Trophoblast cell (in vitro differentiated cells and primary cell): Measurements from ENCODE around the gene ERBB4.
"Not testable (repeated sequence)": the region's sequence is repeated elsewhere in the genome, so short reads cannot be mapped to it uniquely, and the experiment has no call there.

Source experiments
- DNase-seq, 2 donors: peaks; one replicate each; pipeline ENCODE4 v3.0.0-alpha.2; 2016
- H2AFZ ChIP-seq: 2 replicates; pipeline ENCODE4 v1.6.1; 2013; ENCODE audit warnings: low read length, moderate library complexity, mild to moderate bottlenecking; ENCODE audit not compliant: insufficient read depth, poor library complexity
- H2AK5ac ChIP-seq: 2 replicates; pipeline ENCODE4 v1.6.1; 2013; ENCODE audit warnings: mild to moderate bottlenecking, low read length
- H2BK120ac ChIP-seq: 2 replicates; pipeline ENCODE4 v1.6.1; 2013; ENCODE audit warnings: low read length, mild to moderate bottlenecking, moderate library complexity; ENCODE audit not compliant: insufficient read depth, poor library complexity
- H2BK12ac ChIP-seq: 2 replicates; pipeline ENCODE4 v1.6.1; 2013; ENCODE audit warnings: mild to moderate bottlenecking, low read length, moderate library complexity
- H2BK5ac ChIP-seq: 2 replicates; pipeline ENCODE4 v1.6.1; 2013; ENCODE audit warnings: low read length, low read depth, moderate library complexity, mild to moderate bottlenecking; ENCODE audit not compliant: poor library complexity
- H3K14ac ChIP-seq: 2 replicates; pipeline ENCODE4 v1.6.1; 2013; ENCODE audit warnings: mild to moderate bottlenecking, low read length
- H3K18ac ChIP-seq: 2 replicates; pipeline ENCODE4 v1.6.1; 2013; ENCODE audit warnings: mild to moderate bottlenecking, low read length
- H3K23ac ChIP-seq: 2 replicates; pipeline ENCODE4 v1.6.1; 2013; ENCODE audit warnings: low read length
- H3K27ac ChIP-seq: 2 replicates; pipeline ENCODE4 v1.5.1; 2013; ENCODE audit warnings: low read depth, mild to moderate bottlenecking, inconsistent platforms, low read length, moderate library complexity
- H3K27me3 ChIP-seq: 2 replicates; pipeline ENCODE4 v1.6.1; 2013; ENCODE audit warnings: inconsistent platforms, mild to moderate bottlenecking, low read length, moderate library complexity; ENCODE audit not compliant: insufficient read depth
- H3K36me3 ChIP-seq, 2 experiments: 1 replicate in 1 of 2; 2 replicates in 1 of 2; pipeline ENCODE4 v1.6.1; 2013; ENCODE audit warnings: low read length in 2 of 2, mild to moderate bottlenecking in 2 of 2, moderate library complexity in 1 of 2; ENCODE audit not compliant: insufficient read depth in 2 of 2, control insufficient read depth in 1 of 2
- H3K4ac ChIP-seq: 2 replicates; pipeline ENCODE4 v1.6.1; 2013; ENCODE audit warnings: low read depth, mild to moderate bottlenecking, low read length, moderate library complexity
- H3K4me1 ChIP-seq, 2 experiments: 1 replicate in 1 of 2; 2 replicates in 1 of 2; pipeline ENCODE4 v1.6.1; 2013; ENCODE audit warnings: low read length in 2 of 2, mild to moderate bottlenecking in 2 of 2, moderate library complexity in 1 of 2; ENCODE audit not compliant: insufficient read depth in 2 of 2, control insufficient read depth in 1 of 2
- H3K4me2 ChIP-seq: 2 replicates; pipeline ENCODE4 v1.6.1; 2013; ENCODE audit warnings: inconsistent platforms, mild to moderate bottlenecking, low read length, moderate library complexity
- H3K4me3 ChIP-seq: 2 replicates; pipeline ENCODE4 v1.5.1; 2013; ENCODE audit warnings: mild to moderate bottlenecking, low read depth, low read length, inconsistent platforms
- H3K79me1 ChIP-seq: one replicate; pipeline ENCODE4 v1.6.1; 2013; ENCODE audit warnings: low read length
- H3K79me2 ChIP-seq: 2 replicates; pipeline ENCODE4 v1.6.1; 2013; ENCODE audit warnings: low read length, mild to moderate bottlenecking; ENCODE audit not compliant: control insufficient read depth, insufficient read depth, poor library complexity
- H3K9ac ChIP-seq: 2 replicates; pipeline ENCODE4 v1.6.1; 2013; ENCODE audit warnings: mild to moderate bottlenecking, low read length
- H3K9me3 ChIP-seq: 2 replicates; pipeline ENCODE4 v1.6.1; 2013; ENCODE audit warnings: low read depth, mild to moderate bottlenecking, control low read depth, inconsistent platforms, low read length; ENCODE audit not compliant: insufficient read depth
- H4K12ac ChIP-seq: 2 replicates; pipeline ENCODE4 v1.6.1; 2013; ENCODE audit warnings: low read depth, mild to moderate bottlenecking, low read length, moderate library complexity
- H4K8ac ChIP-seq: 2 replicates; pipeline ENCODE4 v1.6.1; 2013; ENCODE audit warnings: low read depth, mild to moderate bottlenecking, low read length, moderate library complexity
- H4K91ac ChIP-seq: one replicate; pipeline ENCODE4 v1.6.1; 2013; ENCODE audit warnings: low read depth, mild to moderate bottlenecking, low read length, moderate library complexity
- WGBS: extraction: QIAGEN DNeasy Blood & Tissue Kit; methylation state at CpG from one replicate; pipeline ENCODE4 v1.1.7; 2013; ENCODE audit warnings: missing lambda C conversion rate; ENCODE audit not compliant: insufficient read length, insufficient coverage; ENCODE audit errors: extremely low coverage; 5-methylcytosine and 5-hydroxymethylcytosine counted together

The ERBB4 gene

DNA sequence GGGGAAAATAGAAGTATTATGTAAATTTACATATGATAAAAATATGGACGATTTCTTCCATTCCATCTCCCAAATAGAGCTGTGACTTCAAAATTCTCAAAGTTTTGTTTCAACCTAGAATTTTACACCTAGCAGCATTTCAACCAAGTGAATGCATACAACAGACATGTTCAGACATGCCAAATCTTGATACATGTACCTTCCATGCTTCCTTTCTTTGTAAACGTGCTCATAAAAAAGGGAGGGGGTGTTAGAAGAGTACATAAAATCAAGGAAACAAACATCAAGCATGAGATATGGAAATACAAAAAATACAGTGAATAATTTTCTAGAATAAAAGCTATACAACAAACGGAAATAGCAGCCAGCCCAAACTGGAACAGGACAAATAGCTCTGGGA is 974.2 kb downstream of the ERBB4 start:
- Histone ChIP-seq H3K18ac (no peak overlapping the region), H4K8ac (no peak overlapping the region), H2AFZ (no peak overlapping the region), H4K12ac (no peak overlapping the region), H3K27ac (no peak overlapping the region), H3K23ac (no peak overlapping the region), H3K4ac (no peak overlapping the region), H3K79me2 (no peaks in the 10 kb centered on the region), H4K91ac (no peak overlapping the region), H3K36me3 (no peaks in the 10 kb centered on the region), H3K27me3 (no peaks in the 10 kb centered on the region), H2BK120ac (no peak overlapping the region), H3K14ac (no peak overlapping the region), H3K9ac (no peak overlapping the region), H3K4me1 (no peaks in the 10 kb centered on the region), H2AK5ac (no peak overlapping the region), H2BK5ac (no peak overlapping the region), H3K4me3 (no peak overlapping the region), H3K4me2 (no peak overlapping the region), H3K9me3 (no peaks in the 10 kb centered on the region), H3K79me1 (no peaks in the 10 kb centered on the region), H2BK12ac (no peak overlapping the region)
- DNase-seq: no peak
- WGBS: no CpG with 5 or more reads among the region's 3 CpGs

DNA sequence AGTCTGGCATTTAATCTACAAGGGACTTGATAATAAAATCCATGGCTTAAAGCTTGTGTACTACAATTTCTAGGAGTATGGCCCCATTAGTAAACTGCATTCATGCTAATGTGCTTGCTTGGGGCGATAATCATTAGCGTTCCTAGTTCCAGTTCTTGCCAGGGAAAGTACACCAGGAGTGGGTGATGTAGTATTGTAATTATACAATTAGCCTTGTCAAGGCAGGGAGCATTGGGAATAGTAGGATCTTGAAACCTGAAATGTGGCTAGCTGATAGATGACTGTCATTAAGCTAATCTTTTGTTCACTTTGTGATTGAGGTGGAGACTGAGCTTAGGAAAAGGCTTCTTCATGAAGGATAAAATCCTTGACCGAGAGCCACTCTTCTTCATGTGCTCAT is 993.0 kb downstream of the ERBB4 start:
- H2AFZ ChIP-seq: no peak overlapping the region
- H3K23ac ChIP-seq: no peak overlapping the region
- no peak for DNase-seq
- H3K4ac ChIP-seq: no peak overlapping the region
- H3K4me2 ChIP-seq: no peak overlapping the region
- H2BK120ac ChIP-seq: no peak overlapping the region
- no peak overlapping the region for H4K12ac ChIP-seq
- H3K79me2 ChIP-seq: no peaks in the 10 kb centered on the region
- no peak overlapping the region for H3K27ac ChIP-seq
- no peak overlapping the region for H3K14ac ChIP-seq
- no CpG with 5 or more reads among the region's 3 CpGs for WGBS
- no peaks in the 10 kb centered on the region for H3K27me3 ChIP-seq
- no peak overlapping the region for H4K91ac ChIP-seq
- H2BK12ac ChIP-seq: no peak overlapping the region
- no peak overlapping the region for H2BK5ac ChIP-seq
- no peak overlapping the region for H3K18ac ChIP-seq
- H2AK5ac ChIP-seq: no peak overlapping the region
- no peaks in the 10 kb centered on the region for H3K9me3 ChIP-seq
- H3K4me1 ChIP-seq: no peaks in the 10 kb centered on the region
- no peaks in the 10 kb centered on the region for H3K79me1 ChIP-seq
- no peaks in the 10 kb centered on the region for H3K36me3 ChIP-seq
- no peak overlapping the region for H4K8ac ChIP-seq
- H3K4me3 ChIP-seq: no peak overlapping the region
- H3K9ac ChIP-seq: no peak overlapping the region

DNA sequence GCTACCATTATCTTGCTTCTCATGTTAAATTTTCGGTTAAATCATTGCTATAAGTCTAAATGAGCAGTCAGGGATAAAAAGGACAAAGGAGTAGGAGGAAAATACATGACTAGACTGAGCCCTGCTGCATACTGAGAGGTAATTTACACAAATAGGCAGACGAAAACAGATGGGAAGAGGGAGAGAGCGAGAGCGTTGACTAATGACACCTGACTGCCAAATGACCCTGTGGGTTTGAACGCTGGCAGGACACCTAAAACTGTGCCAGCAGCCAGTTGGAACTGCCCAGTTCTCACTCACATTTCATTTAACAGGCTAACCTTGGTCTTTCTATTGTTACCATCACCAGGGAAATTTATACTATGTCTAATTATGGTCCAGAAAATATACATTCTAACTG is 1004.0 kb downstream of the ERBB4 start:
- Histone ChIP-seq H3K27me3 (no peaks in the 10 kb centered on the region), H3K23ac (no peak overlapping the region), H3K14ac (no peak overlapping the region), H3K79me1 (no peaks in the 10 kb centered on the region), H3K4me2 (no peak overlapping the region), H3K4ac (no peak overlapping the region), H2BK5ac (no peak overlapping the region), H2BK120ac (no peak overlapping the region), H4K91ac (no peak overlapping the region), H2AK5ac (no peak overlapping the region), H2BK12ac (no peak overlapping the region), H3K9me3 (no peaks in the 10 kb centered on the region), H3K4me3 (no peak overlapping the region), H4K12ac (no peak overlapping the region), H3K4me1 (no peaks in the 10 kb centered on the region), H3K18ac (no peak overlapping the region), H4K8ac (no peak overlapping the region), H3K36me3 (no peaks in the 10 kb centered on the region), H3K9ac (no peak overlapping the region), H3K27ac (no peak overlapping the region), H2AFZ (no peak overlapping the region), H3K79me2 (no peaks in the 10 kb centered on the region)
- no peak for DNase-seq
- no CpG with 5 or more reads among the region's 5 CpGs for WGBS

DNA sequence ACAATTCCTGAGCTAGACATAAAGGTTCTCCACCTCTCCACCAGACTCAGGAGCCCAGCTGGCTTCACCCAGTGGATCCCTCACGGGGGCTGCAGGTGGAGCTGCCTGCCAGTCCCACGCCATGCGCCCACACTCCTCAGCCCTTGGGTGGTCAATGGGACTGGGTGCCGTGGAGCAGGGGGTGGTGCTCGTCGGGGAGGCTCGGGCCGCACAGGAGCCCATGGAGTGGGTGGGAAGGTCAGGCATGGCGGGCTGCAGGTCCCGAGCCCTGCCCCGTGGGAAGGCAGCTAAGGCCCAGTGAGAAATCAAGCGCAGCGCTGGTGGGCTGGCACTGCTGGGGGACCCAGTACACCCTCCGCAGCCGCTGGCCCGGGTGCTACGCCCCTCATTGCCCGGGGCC is 1014.4 kb downstream of the ERBB4 start:
- H4K91ac ChIP-seq, H3K27me3 ChIP-seq, H3K9me3 ChIP-seq, H3K9ac ChIP-seq, H2BK12ac ChIP-seq, H2BK5ac ChIP-seq, H3K79me2 ChIP-seq, H2BK120ac ChIP-seq, H3K79me1 ChIP-seq, H4K8ac ChIP-seq, H3K27ac ChIP-seq, H3K14ac ChIP-seq, DNase-seq, H3K4me1 ChIP-seq, H3K36me3 ChIP-seq, H2AFZ ChIP-seq, H3K4me2 ChIP-seq, H3K4me3 ChIP-seq, H3K23ac ChIP-seq, H4K12ac ChIP-seq, H3K4ac ChIP-seq, H2AK5ac ChIP-seq, H3K18ac ChIP-seq: not testable (repeated sequence)
- no CpG with 5 or more reads among the region's 18 CpGs for WGBS
